Glutamatergic neuron (in vitro differentiated cells): Measurements from ENCODE around the gene SOX12. TPM values are rescaled to one million over a fixed set of nuclear protein-coding genes. Genes with fewer than 3 reads are reported as not detected.
A peak's percentile ranks its signal among the peaks of the same experiment; 100 is the strongest.

Experiments
- DNase-seq: peaks from one replicate; pipeline ENCODE4 v3.0.0; 2022
- H3K27ac Mint-ChIP-seq: one replicate; pipeline ENCODE4 v1.8.0; 2020; ENCODE audit warnings: mild to moderate bottlenecking, mixed read lengths, inconsistent platforms; ENCODE audit not compliant: unreplicated experiment
- H3K27me3 Mint-ChIP-seq: one replicate; pipeline ENCODE4 v1.8.0; 2020; ENCODE audit warnings: mild to moderate bottlenecking, moderate library complexity, mixed read lengths, inconsistent platforms; ENCODE audit not compliant: unreplicated experiment
- H3K36me3 Mint-ChIP-seq: one replicate; pipeline ENCODE4 v1.8.0; 2020; ENCODE audit warnings: mild to moderate bottlenecking, mixed read lengths, inconsistent platforms; ENCODE audit not compliant: unreplicated experiment
- H3K4me1 Mint-ChIP-seq: one replicate; pipeline ENCODE4 v1.8.0; 2020; ENCODE audit warnings: mild to moderate bottlenecking, low read depth, mixed read lengths, inconsistent platforms; ENCODE audit not compliant: unreplicated experiment
- H3K4me3 Mint-ChIP-seq: one replicate; pipeline ENCODE4 v1.8.0; 2020; ENCODE audit warnings: mild to moderate bottlenecking, mixed read lengths, inconsistent platforms; ENCODE audit not compliant: unreplicated experiment
- H3K9me3 Mint-ChIP-seq: one replicate; pipeline ENCODE4 v1.8.0; 2020; ENCODE audit warnings: mild to moderate bottlenecking, moderate library complexity, mixed read lengths, inconsistent platforms; ENCODE audit not compliant: unreplicated experiment
- total RNA-seq: library from RNA; stranded (reverse); fragmentation: NEBNext Ultra II Directional; extraction: Animal tissue kit (Norgen Biotek cat#: 25700); gene quantifications from one replicate; pipeline ENCODE4 v1.2.1, GENCODE V29; 2021; ENCODE audit not compliant: unreplicated experiment
- TF ChIP-seq, protein P1 (sequence below): fragments of 200-600 bp; sonication (generic); IDR thresholded peaks from one replicate; pipeline ENCODE4 v1.5.0; 2021; ENCODE audit not compliant: partially characterized antibody, unreplicated experiment

SOX12 gene
- total RNA-seq, 1 donor from 2014 or later: 67.0 TPM

DNA sequence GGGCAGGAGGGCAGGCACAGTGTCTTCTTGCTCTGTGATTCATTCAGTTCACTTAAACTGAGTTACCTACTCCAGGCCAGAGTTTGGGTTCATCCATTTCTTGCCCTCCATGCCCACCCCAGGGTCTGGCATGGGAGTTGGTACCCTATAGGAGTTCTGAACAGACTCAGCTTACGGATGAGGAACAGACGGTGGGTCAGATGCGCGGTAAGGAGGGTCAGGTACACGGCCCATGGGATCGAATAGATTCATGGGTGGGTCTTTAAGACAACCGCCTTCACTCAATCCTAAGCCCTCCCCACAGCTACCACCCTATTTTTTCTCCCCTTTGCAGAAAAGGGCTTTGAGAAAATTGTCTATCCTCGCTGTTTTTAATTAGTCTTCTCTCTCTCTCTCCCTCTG, 42.1 kb downstream of the SOX12 start:
- Mint-ChIP-seq H3K4me3 (no peak overlapping the region), H3K27me3 (peaks cover 2% of the 10 kb centered on the region), H3K9me3 (peaks cover 3% of the 10 kb centered on the region), H3K36me3 (no peaks in the 10 kb centered on the region), H3K27ac (no peak overlapping the region), H3K4me1 (peaks cover 7% of the 10 kb centered on the region)
- TF ChIP-seq, protein P1, sequence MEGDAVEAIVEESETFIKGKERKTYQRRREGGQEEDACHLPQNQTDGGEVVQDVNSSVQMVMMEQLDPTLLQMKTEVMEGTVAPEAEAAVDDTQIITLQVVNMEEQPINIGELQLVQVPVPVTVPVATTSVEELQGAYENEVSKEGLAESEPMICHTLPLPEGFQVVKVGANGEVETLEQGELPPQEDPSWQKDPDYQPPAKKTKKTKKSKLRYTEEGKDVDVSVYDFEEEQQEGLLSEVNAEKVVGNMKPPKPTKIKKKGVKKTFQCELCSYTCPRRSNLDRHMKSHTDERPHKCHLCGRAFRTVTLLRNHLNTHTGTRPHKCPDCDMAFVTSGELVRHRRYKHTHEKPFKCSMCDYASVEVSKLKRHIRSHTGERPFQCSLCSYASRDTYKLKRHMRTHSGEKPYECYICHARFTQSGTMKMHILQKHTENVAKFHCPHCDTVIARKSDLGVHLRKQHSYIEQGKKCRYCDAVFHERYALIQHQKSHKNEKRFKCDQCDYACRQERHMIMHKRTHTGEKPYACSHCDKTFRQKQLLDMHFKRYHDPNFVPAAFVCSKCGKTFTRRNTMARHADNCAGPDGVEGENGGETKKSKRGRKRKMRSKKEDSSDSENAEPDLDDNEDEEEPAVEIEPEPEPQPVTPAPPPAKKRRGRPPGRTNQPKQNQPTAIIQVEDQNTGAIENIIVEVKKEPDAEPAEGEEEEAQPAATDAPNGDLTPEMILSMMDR: no peak
- no peak for DNase-seq

- Mint-ChIP-seq H3K27me3 (peaks cover 4% of the 10 kb centered on the region), H3K36me3 (no peaks in the 10 kb centered on the region), H3K9me3 (peaks cover 3% of the 10 kb centered on the region), H3K4me3 (no peak overlapping the region), H3K4me1 (peaks cover 9% of the 10 kb centered on the region), H3K27ac (no peak overlapping the region)
- DNase-seq: no peak
- TF ChIP-seq, protein P1: no peak
Observed at GRCh38 chr20:368915-369314, 43.6 kb downstream of the SOX12 start.

DNA sequence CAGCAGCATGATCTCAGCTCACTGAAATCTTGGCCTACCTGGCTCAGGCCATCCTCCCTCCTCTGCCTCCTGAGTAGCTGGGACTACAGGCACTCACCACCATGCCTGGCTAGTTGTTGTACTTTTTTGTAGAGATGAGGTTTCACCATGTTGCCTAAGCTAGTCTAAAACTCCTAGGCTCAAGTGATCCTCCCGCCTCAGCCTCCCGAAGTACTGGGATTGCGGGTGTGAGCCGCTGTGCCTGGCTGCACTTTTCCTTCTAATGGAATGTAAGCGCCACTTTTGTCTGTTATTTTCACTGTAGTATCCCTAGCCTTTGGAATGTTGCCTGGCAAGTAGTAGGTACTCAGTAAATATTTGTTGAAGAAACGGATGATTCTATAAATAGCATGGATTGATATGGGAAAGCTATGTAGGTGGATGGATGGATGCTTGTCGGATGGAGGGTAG, 44.8 kb downstream of the SOX12 start:
- Mint-ChIP-seq H3K4me3 (no peak overlapping the region), H3K27me3 (peaks cover 4% of the 10 kb centered on the region), H3K4me1 (peaks cover 9% of the 10 kb centered on the region), H3K9me3 (peaks cover 3% of the 10 kb centered on the region), H3K36me3 (no peaks in the 10 kb centered on the region), H3K27ac (no peak overlapping the region)
- no peak for DNase-seq
- TF ChIP-seq, protein P1: no peak

- H3K36me3 Mint-ChIP-seq: no peaks in the 10 kb centered on the region
- H3K4me3 Mint-ChIP-seq: no peak overlapping the region
- TF ChIP-seq, protein P1: no peak
- DNase-seq: no peak
- peaks cover 9% of the 10 kb centered on the region for H3K4me1 Mint-ChIP-seq
- peaks cover 3% of the 10 kb centered on the region for H3K9me3 Mint-ChIP-seq
- H3K27ac Mint-ChIP-seq: peak overlapping the region; percentile 7
- peaks cover 6% of the 10 kb centered on the region for H3K27me3 Mint-ChIP-seq
Observed at GRCh38 chr20:370977-371754, 45.8 kb downstream of the SOX12 start.
